Lower leg skin (tissue), 3 donors: Measurements from ENCODE around the gene DDX54.

Source experiments
- POLR2A ChIP-seq, 2 donors: fragments of 450-650 bp; IDR thresholded peaks; one replicate each; pipeline ENCODE4 v1.6.1; 2016 to 2017; ENCODE audit warnings: antibody characterized with exemption in 2 of 2, mild to moderate bottlenecking in 1 of 2, moderate library complexity in 1 of 2
- TF ChIP-seq, protein P1 (sequence below), 3 donors: fragments of 450-650 bp; IDR thresholded peaks; one replicate each; pipeline ENCODE4 v1.5.1; 2016; ENCODE audit warnings: antibody characterized with exemption in 3 of 3, mild to moderate bottlenecking in 3 of 3, moderate library complexity in 2 of 3

DNA sequence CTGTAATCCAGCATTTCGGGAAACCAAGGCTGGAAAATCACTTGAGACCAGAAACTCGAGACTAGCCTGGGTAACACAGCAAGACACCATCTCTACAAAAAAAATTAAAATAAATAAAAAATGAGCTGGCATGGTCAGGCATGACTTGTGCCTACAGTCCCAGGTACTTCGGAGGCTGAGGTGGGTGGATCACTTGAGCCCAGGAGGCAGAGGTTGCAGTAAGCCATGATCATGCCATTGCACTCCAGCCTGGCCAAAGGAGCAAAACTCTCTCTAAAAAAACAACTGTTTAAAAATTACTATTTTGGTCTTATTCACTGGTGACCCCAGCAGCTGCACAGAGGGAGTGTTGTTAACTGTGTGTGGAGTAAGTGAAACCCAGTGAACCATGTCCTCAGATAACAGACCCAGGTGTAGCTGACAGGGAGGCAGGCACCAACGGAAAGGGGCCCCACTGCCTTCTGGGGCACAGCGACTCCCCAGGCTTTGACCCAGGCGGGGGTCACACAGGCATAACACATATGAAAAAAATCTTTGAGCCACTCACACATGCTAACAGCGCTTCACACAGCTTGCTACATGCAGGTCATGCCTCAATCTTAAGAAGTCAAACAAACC, 12.1 kb downstream of the DDX54 start:
- TF ChIP-seq POLR2A (IDR thresholded peaks at IDR 0.05), result no peak
- TF ChIP-seq, protein P1, sequence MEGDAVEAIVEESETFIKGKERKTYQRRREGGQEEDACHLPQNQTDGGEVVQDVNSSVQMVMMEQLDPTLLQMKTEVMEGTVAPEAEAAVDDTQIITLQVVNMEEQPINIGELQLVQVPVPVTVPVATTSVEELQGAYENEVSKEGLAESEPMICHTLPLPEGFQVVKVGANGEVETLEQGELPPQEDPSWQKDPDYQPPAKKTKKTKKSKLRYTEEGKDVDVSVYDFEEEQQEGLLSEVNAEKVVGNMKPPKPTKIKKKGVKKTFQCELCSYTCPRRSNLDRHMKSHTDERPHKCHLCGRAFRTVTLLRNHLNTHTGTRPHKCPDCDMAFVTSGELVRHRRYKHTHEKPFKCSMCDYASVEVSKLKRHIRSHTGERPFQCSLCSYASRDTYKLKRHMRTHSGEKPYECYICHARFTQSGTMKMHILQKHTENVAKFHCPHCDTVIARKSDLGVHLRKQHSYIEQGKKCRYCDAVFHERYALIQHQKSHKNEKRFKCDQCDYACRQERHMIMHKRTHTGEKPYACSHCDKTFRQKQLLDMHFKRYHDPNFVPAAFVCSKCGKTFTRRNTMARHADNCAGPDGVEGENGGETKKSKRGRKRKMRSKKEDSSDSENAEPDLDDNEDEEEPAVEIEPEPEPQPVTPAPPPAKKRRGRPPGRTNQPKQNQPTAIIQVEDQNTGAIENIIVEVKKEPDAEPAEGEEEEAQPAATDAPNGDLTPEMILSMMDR (IDR thresholded peaks at IDR 0.05), result no peak
